ENCODE data around the gene SMAP2.

DNA sequence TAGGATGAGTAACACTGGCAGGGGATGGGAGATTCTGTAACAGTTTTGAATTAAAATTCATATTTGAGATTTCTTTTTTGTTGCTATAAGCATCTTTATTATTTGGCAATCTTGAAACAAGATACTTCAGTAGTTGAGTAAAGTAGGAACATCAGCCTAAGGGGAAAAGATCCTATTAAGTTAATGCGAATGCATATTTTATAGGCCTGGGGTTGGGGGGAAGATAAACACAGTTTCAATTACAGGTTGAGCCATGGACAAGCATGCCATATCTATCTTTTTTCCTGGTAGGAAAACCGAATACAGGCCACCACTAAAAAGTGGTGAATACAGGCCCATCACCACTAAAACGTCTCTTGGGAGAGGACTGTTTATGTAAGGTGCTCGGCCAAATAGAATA, 32.3 kb downstream of the SMAP2 start:
- TF ChIP-seq, protein P1, sequence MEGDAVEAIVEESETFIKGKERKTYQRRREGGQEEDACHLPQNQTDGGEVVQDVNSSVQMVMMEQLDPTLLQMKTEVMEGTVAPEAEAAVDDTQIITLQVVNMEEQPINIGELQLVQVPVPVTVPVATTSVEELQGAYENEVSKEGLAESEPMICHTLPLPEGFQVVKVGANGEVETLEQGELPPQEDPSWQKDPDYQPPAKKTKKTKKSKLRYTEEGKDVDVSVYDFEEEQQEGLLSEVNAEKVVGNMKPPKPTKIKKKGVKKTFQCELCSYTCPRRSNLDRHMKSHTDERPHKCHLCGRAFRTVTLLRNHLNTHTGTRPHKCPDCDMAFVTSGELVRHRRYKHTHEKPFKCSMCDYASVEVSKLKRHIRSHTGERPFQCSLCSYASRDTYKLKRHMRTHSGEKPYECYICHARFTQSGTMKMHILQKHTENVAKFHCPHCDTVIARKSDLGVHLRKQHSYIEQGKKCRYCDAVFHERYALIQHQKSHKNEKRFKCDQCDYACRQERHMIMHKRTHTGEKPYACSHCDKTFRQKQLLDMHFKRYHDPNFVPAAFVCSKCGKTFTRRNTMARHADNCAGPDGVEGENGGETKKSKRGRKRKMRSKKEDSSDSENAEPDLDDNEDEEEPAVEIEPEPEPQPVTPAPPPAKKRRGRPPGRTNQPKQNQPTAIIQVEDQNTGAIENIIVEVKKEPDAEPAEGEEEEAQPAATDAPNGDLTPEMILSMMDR (conservative IDR thresholded peaks at IDR 0.05; ENCODE audit: low read depth, low read length): no peak
- no peak for TF ChIP-seq POLR2A (IDR thresholded peaks at IDR 0.05; ENCODE audit: low read depth, low read length)
- TF ChIP-seq CHD1 (IDR thresholded peaks at IDR 0.05; ENCODE audit: low read depth, low read length): no peak
- TF ChIP-seq RAD21 (IDR thresholded peaks at IDR 0.05; ENCODE audit: low read length): no peak
- TF ChIP-seq FOS (IDR thresholded peaks at IDR 0.05; ENCODE audit: low read depth, low read length): no peak
- TF ChIP-seq, protein P2, sequence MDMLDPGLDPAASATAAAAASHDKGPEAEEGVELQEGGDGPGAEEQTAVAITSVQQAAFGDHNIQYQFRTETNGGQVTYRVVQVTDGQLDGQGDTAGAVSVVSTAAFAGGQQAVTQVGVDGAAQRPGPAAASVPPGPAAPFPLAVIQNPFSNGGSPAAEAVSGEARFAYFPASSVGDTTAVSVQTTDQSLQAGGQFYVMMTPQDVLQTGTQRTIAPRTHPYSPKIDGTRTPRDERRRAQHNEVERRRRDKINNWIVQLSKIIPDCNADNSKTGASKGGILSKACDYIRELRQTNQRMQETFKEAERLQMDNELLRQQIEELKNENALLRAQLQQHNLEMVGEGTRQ (IDR thresholded peaks at IDR 0.05; ENCODE audit: low read depth, low read length): no peak
- TF ChIP-seq MAFK (IDR thresholded peaks at IDR 0.05; ENCODE audit: low read depth, low read length): no peak
- no peak for TF ChIP-seq NFE2L2 (IDR thresholded peaks at IDR 0.05; ENCODE audit: low read depth, low read length)

All from IMR-90 (cell line).